HEK293T (cell line): ENCODE results near the gene PLK3.

ENCODE experiments used
- CTCF ChIA-PET: fragments of 350-600 bp; formaldehyde crosslinking; extraction: SDS; loops from one replicate; lab custom pipeline; 2021; ENCODE audit warnings: antibody characterized with exemption, inconsistent platforms; lab: Yijun Ruan, JAX
- POLR2A ChIA-PET: fragments of 350-600 bp; formaldehyde crosslinking; extraction: SDS; loops from one replicate; lab custom pipeline; 2020; ENCODE audit warnings: antibody characterized with exemption, inconsistent platforms; lab: Yijun Ruan, JAX
- DNase-seq: peaks from one replicate; pipeline ENCODE4 v3.0.0; 2012; ENCODE audit warnings: mixed read lengths; ENCODE audit errors: extremely low spot score
- ARNT ChIP-seq: fragments of 450-650 bp; IDR thresholded peaks from 2 replicates; pipeline ENCODE4 v1.6.1; 2017; ENCODE audit warnings: mild to moderate bottlenecking
- BHLHE40 ChIP-seq: fragments of 450-650 bp; IDR thresholded peaks from 2 replicates; pipeline ENCODE4 v1.6.1; 2016; ENCODE audit warnings: mild to moderate bottlenecking, moderate library complexity, borderline replicate concordance
- CTBP1 ChIP-seq: fragments of 450-650 bp; IDR thresholded peaks from 2 replicates; pipeline ENCODE4 v1.6.1; 2016; ENCODE audit warnings: borderline replicate concordance
- ELF4 ChIP-seq: fragments of 450-650 bp; IDR thresholded peaks from 2 replicates; pipeline ENCODE4 v1.6.1; 2017; ENCODE audit warnings: antibody characterized with exemption
- FOXA1 ChIP-seq: fragments of 450-650 bp; IDR thresholded peaks from 2 replicates; pipeline ENCODE4 v1.6.1; 2016; ENCODE audit warnings: mild to moderate bottlenecking
- FOXK2 ChIP-seq: fragments of 450-650 bp; IDR thresholded peaks from 2 replicates; pipeline ENCODE4 v1.6.1; 2016; ENCODE audit warnings: mild to moderate bottlenecking
- FOXM1 ChIP-seq: fragments of 450-650 bp; IDR thresholded peaks from 2 replicates; pipeline ENCODE4 v1.6.1; 2017; ENCODE audit warnings: mild to moderate bottlenecking, borderline replicate concordance
- HDGF ChIP-seq: fragments of 450-650 bp; IDR thresholded peaks from 2 replicates; pipeline ENCODE4 v1.6.1; 2017; ENCODE audit warnings: antibody characterized with exemption, borderline replicate concordance
- L3MBTL2 ChIP-seq: fragments of 450-650 bp; conservative IDR thresholded peaks from 2 replicates; pipeline ENCODE4 v1.6.1; 2016; ENCODE audit warnings: mild to moderate bottlenecking
- LEF1 ChIP-seq: fragments of 450-650 bp; IDR thresholded peaks from 2 replicates; pipeline ENCODE4 v1.6.1; 2017; ENCODE audit warnings: mild to moderate bottlenecking, borderline replicate concordance
- NFRKB ChIP-seq: fragments of 450-650 bp; IDR thresholded peaks from 2 replicates; pipeline ENCODE4 v1.6.1; 2016; ENCODE audit warnings: mild to moderate bottlenecking, moderate library complexity
- PKNOX1 ChIP-seq: fragments of 450-650 bp; IDR thresholded peaks from 2 replicates; pipeline ENCODE4 v1.6.1; 2016
- SP1 ChIP-seq: fragments of 450-650 bp; IDR thresholded peaks from 2 replicates; pipeline ENCODE4 v1.6.1; 2017
- SUZ12 ChIP-seq: fragments of 450-650 bp; IDR thresholded peaks from 2 replicates; pipeline ENCODE4 v1.6.1; 2016; ENCODE audit warnings: mild to moderate bottlenecking
- TARDBP ChIP-seq: fragments of 450-650 bp; IDR thresholded peaks from 2 replicates; pipeline ENCODE4 v1.6.1; 2016
- ZNF384 ChIP-seq: fragments of 450-650 bp; IDR thresholded peaks from 2 replicates; pipeline ENCODE4 v1.6.1; 2016

PLK3 gene

GRCh38 chr1:44842486-44842861, 42.3 kb downstream of the PLK3 start:
- ChIA-PET CTCF (interaction anchor here (1.8 kb wide), 1 partner anchor 11 kb away, joined by 5 read pairs; no protein-coding TSS in a partner anchor), POLR2A (interaction anchor here (1.1 to 2.5 kb wide), 6 partner anchors 10 to 121 kb away, joined by 3 to 12 read pairs (median 5); no protein-coding TSS in a partner anchor)
- DNase-seq = no peak
- no peak for TF ChIP-seq PKNOX1
- TF ChIP-seq NFRKB = no peak
- TF ChIP-seq SUZ12 = no peak
- TF ChIP-seq ELF4 = no peak
- no peak for TF ChIP-seq FOXK2
- no peak for TF ChIP-seq L3MBTL2
- TF ChIP-seq TARDBP = no peak
- no peak for TF ChIP-seq ARNT
- no peak for TF ChIP-seq HDGF
- TF ChIP-seq ZNF384 = no peak
- no peak for TF ChIP-seq SP1
- TF ChIP-seq BHLHE40 = no peak
- TF ChIP-seq LEF1 = no peak
- no peak for TF ChIP-seq CTBP1
- no peak for TF ChIP-seq FOXM1
- no peak for TF ChIP-seq FOXA1

GRCh38 chr1:44842862-44843655, 42.9 kb downstream of the PLK3 start, which contains the start of gene PTCH2:
Gene PTCH2 (minus strand): TSS chr1:44843253. CDS start chr1:44842932, 321 bp downstream.
- CTCF ChIA-PET = interaction anchor here (0.6 to 1.8 kb wide), 2 partner anchors 11 to 792 kb away, joined by 5 read pairs; no protein-coding TSS in a partner anchor
- no peak for TF ChIP-seq L3MBTL2
- no peak for TF ChIP-seq SP1
- peak; percentile 72 for TF ChIP-seq PKNOX1
- no peak for TF ChIP-seq FOXM1
- peak; percentile 89 for TF ChIP-seq ZNF384
- TF ChIP-seq FOXA1 = no peak
- no peak for TF ChIP-seq BHLHE40
- TF ChIP-seq ARNT = no peak
- TF ChIP-seq SUZ12 = no peak
- no peak for TF ChIP-seq ELF4
- no peak for TF ChIP-seq LEF1
- no peak for TF ChIP-seq CTBP1
- no peak for TF ChIP-seq FOXK2
- no peak for TF ChIP-seq NFRKB
- POLR2A ChIA-PET = interaction anchor here (0.6 to 2.5 kb wide), 13 partner anchors 10 to 461 kb away, joined by 3 to 12 read pairs (median 3); partner anchors contain the start of genes HECTD3 and UROD
- DNase-seq = peak; percentile 90

GRCh38 chr1:44846985-44847384, 46.8 kb downstream of the PLK3 start:
- POLR2A ChIA-PET = no interaction called here
- TF ChIP-seq BHLHE40 = no peak
- no peak for TF ChIP-seq LEF1
- TF ChIP-seq TARDBP = no peak
- no peak for TF ChIP-seq FOXM1
- TF ChIP-seq FOXA1 = no peak
- TF ChIP-seq ZNF384 = no peak
- TF ChIP-seq CTBP1 = no peak
- TF ChIP-seq ELF4 = no peak
- TF ChIP-seq ARNT = no peak
- no peak for TF ChIP-seq FOXK2
- TF ChIP-seq SP1 = no peak
- TF ChIP-seq PKNOX1 = no peak
- TF ChIP-seq NFRKB = no peak
- no peak for TF ChIP-seq HDGF
- no peak for TF ChIP-seq L3MBTL2
- no peak for TF ChIP-seq SUZ12

GRCh38 chr1:44847845-44848244, 47.7 kb downstream of the PLK3 start:
- CTCF ChIA-PET = no interaction called here
- POLR2A ChIA-PET = no interaction called here

More at GRCh38 chr1:44846985-44847384, 46.8 kb downstream of the PLK3 start:
- CTCF ChIA-PET = no interaction called here
- no peak for DNase-seq

More at GRCh38 chr1:44847845-44848244, 47.7 kb downstream of the PLK3 start:
- no peak for DNase-seq
- TF ChIP-seq PKNOX1 (no peak), CTBP1 (no peak), SUZ12 (no peak), FOXA1 (no peak), ZNF384 (no peak), FOXM1 (no peak), LEF1 (no peak), SP1 (no peak)
